Measurements from ENCODE around the gene COG3.

Gene COG3

DNA sequence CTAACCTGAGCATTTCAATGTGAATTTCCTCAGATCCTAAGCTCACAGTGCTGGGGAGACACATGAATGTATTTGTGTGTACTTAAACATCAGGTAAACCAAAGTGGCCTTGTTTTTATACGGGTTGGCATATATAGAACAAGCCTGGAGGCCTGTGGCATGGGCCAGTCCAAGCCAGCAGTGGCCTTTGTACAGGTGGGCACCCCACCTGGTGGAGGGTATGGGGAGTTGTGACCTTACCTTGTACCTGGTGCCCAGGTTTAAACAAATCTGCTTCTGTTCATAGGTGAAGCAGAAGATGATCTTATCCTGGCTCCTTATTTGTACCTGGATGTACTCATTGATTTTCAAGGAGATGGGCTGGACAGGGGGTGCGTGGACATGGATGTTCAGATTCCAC is 79.8 kb downstream of the COG3 start:
- Histone ChIP-seq H3K27me3 (ENCODE audit: insufficient read depth, low read depth) (no peaks in the 10 kb centered on the region), H3K79me2 (ENCODE audit: insufficient read depth, low read depth) (no peaks in the 10 kb centered on the region), H2AFZ (ENCODE audit: low read depth) (no peak overlapping the region), H4K20me1 (ENCODE audit: insufficient read depth) (no peaks in the 10 kb centered on the region), H3K27ac (no peak overlapping the region), H3K4me3 (IDR thresholded peaks at IDR 0.05; ENCODE audit: insufficient read depth, low read depth, low read length) (no peak overlapping the region), H3K4me2 (no peak overlapping the region), H3K36me3 (ENCODE audit: insufficient read depth) (no peaks in the 10 kb centered on the region), H3K9ac (no peak overlapping the region), H3K4me1 (ENCODE audit: low read depth, poor library complexity, severe bottlenecking) (no peaks in the 10 kb centered on the region)
- TF ChIP-seq CTCF (conservative IDR thresholded peaks at IDR 0.05; ENCODE audit: low read depth, low read length), result no peak

- no peak for TF ChIP-seq CTCF (conservative IDR thresholded peaks at IDR 0.05; ENCODE audit: low read depth, low read length)
- Histone ChIP-seq H4K20me1 (ENCODE audit: insufficient read depth) (no peaks in the 10 kb centered on the region), H2AFZ (ENCODE audit: low read depth) (no peak overlapping the region), H3K9ac (no peak overlapping the region), H3K79me2 (ENCODE audit: insufficient read depth, low read depth) (no peaks in the 10 kb centered on the region), H3K36me3 (ENCODE audit: insufficient read depth) (no peaks in the 10 kb centered on the region), H3K4me1 (ENCODE audit: low read depth, poor library complexity, severe bottlenecking) (no peaks in the 10 kb centered on the region), H3K27me3 (ENCODE audit: insufficient read depth, low read depth) (no peaks in the 10 kb centered on the region), H3K4me3 (IDR thresholded peaks at IDR 0.05; ENCODE audit: insufficient read depth, low read depth, low read length) (no peak overlapping the region), H3K27ac (no peak overlapping the region), H3K4me2 (no peak overlapping the region)
Observed at GRCh38 chr13:45545686-45546409, 81.1 kb downstream of the COG3 start.

DNA sequence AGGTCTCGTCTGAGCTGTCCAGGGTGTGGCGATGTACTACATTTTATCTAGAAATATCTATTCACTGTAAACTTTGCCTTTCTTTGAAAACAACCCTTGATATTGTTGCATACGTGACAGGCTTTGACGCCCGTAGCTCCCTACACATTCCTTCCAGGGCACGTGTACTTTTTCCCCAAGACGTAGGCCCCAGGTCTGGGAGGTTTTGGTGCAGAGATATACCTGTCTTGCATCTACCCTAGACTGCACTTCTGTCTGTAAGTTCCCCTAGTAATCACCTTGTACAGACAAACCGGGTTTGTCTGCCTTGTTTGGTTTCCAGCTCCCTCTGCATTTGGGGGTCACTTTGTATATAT is 81.6 kb downstream of the COG3 start:
- H3K36me3 ChIP-seq (ENCODE audit: insufficient read depth), result no peaks in the 10 kb centered on the region
- TF ChIP-seq CTCF (conservative IDR thresholded peaks at IDR 0.05; ENCODE audit: low read depth, low read length), result no peak
- no peaks in the 10 kb centered on the region for H3K27me3 ChIP-seq (ENCODE audit: insufficient read depth, low read depth)
- no peaks in the 10 kb centered on the region for H3K4me1 ChIP-seq (ENCODE audit: low read depth, poor library complexity, severe bottlenecking)
- no peak overlapping the region for H3K9ac ChIP-seq
- H2AFZ ChIP-seq (ENCODE audit: low read depth), result no peak overlapping the region
- H3K79me2 ChIP-seq (ENCODE audit: insufficient read depth, low read depth), result no peaks in the 10 kb centered on the region
- H3K4me3 ChIP-seq (IDR thresholded peaks at IDR 0.05; ENCODE audit: insufficient read depth, low read depth, low read length), result no peak overlapping the region
- H4K20me1 ChIP-seq (ENCODE audit: insufficient read depth), result no peaks in the 10 kb centered on the region
- no peak overlapping the region for H3K4me2 ChIP-seq
- no peak overlapping the region for H3K27ac ChIP-seq

GRCh38 chr13:45548281-45548680 is 83.5 kb downstream of the COG3 start:
- Histone ChIP-seq H3K27me3 (ENCODE audit: insufficient read depth, low read depth) (no peaks in the 10 kb centered on the region), H3K9ac (no peak overlapping the region), H3K79me2 (ENCODE audit: insufficient read depth, low read depth) (no peaks in the 10 kb centered on the region), H3K36me3 (ENCODE audit: insufficient read depth) (no peaks in the 10 kb centered on the region), H3K4me3 (IDR thresholded peaks at IDR 0.05; ENCODE audit: insufficient read depth, low read depth, low read length) (no peak overlapping the region), H4K20me1 (ENCODE audit: insufficient read depth) (no peaks in the 10 kb centered on the region), H3K4me1 (ENCODE audit: low read depth, poor library complexity, severe bottlenecking) (no peaks in the 10 kb centered on the region), H3K27ac (no peak overlapping the region), H2AFZ (ENCODE audit: low read depth) (no peak overlapping the region), H3K4me2 (no peak overlapping the region)
- TF ChIP-seq CTCF (conservative IDR thresholded peaks at IDR 0.05; ENCODE audit: low read depth, low read length), result no peak
